IMR-90 (cell line): Measurements from ENCODE around the gene FBXL13. TPM values are rescaled to one million over a fixed set of nuclear protein-coding genes. Genes with fewer than 3 reads are reported as not detected.

ENCODE experiments used
- ATAC-seq: fragments of 200-7000 bp; cut with Tn5 transposase; 2 replicates; pipeline ENCODE4 v1.9.1; 2020; ENCODE audit warnings: low read depth, mild to moderate bottlenecking, moderate library complexity
- BruUV-seq: library from RNA; stranded (reverse); fragments of 400-500 nt; replicated peaks from 2 replicates; lab custom pipeline; 2021; lab: Mats Ljungman, UMichigan
- CTCF ChIA-PET: fragments of 300-600 bp; formaldehyde crosslinking; extraction: SDS; loops from one replicate; lab custom pipeline; 2021; ENCODE audit warnings: antibody characterized with exemption; lab: Yijun Ruan, JAX
- POLR2A ChIA-PET: fragments of 300-600 bp; sonication (Branson Sonifier 250); formaldehyde crosslinking; loops from one replicate; lab custom pipeline; 2022; ENCODE audit warnings: antibody characterized with exemption; ENCODE audit not compliant: unreplicated experiment; lab: Charles Lee
- DNase-seq: peaks from one replicate; pipeline ENCODE4 v3.0.0; 2013
- H2AFZ ChIP-seq: replicated peaks from 2 replicates; pipeline ENCODE3; 2013; ENCODE audit warnings: low read length, mild to moderate bottlenecking; ENCODE audit not compliant: poor library complexity
- H2AK5ac ChIP-seq: 2 replicates; pipeline ENCODE4 v1.6.1; 2013; ENCODE audit warnings: low read depth, low read length, inconsistent platforms
- H2AK9ac ChIP-seq: replicated peaks from 2 replicates; pipeline ENCODE3; 2013; ENCODE audit warnings: mild to moderate bottlenecking, low read depth, low read length, moderate library complexity; ENCODE audit not compliant: poor library complexity
- H2BK120ac ChIP-seq: 2 replicates; pipeline ENCODE4 v1.6.1; 2013; ENCODE audit warnings: low read depth, low read length, inconsistent platforms
- H2BK15ac ChIP-seq: 3 replicates; pipeline ENCODE4 v1.6.1; 2013; ENCODE audit warnings: low read depth, low read length, inconsistent platforms
- H2BK20ac ChIP-seq: 2 replicates; pipeline ENCODE4 v1.6.1; 2013; ENCODE audit warnings: low read depth, mild to moderate bottlenecking, inconsistent platforms, low read length, moderate library complexity
- H2BK5ac ChIP-seq: 2 replicates; pipeline ENCODE4 v1.6.1; 2013; ENCODE audit warnings: mild to moderate bottlenecking, low read depth, low read length, inconsistent platforms; ENCODE audit not compliant: poor library complexity, severe bottlenecking
- H3K14ac ChIP-seq: replicated peaks from 2 replicates; pipeline ENCODE4 v1.6.1; 2013; ENCODE audit warnings: low read depth, low read length, inconsistent platforms
- H3K18ac ChIP-seq: 2 replicates; pipeline ENCODE4 v1.6.1; 2013; ENCODE audit warnings: low read depth, low read length, control low read depth
- H3K23ac ChIP-seq: 2 replicates; pipeline ENCODE4 v1.6.1; 2013; ENCODE audit warnings: low read depth, low read length, inconsistent platforms
- H3K27ac ChIP-seq: 2 replicates; pipeline ENCODE4 v1.5.1; 2013; ENCODE audit warnings: mild to moderate bottlenecking, control low read depth, low read length; ENCODE audit not compliant: insufficient read depth
- H3K27me3 ChIP-seq: 2 replicates; pipeline ENCODE4 v1.6.1; 2013; ENCODE audit warnings: low read length; ENCODE audit not compliant: control insufficient read depth, insufficient read depth
- H3K36me3 ChIP-seq: 2 replicates; pipeline ENCODE4 v1.6.1; 2013; ENCODE audit warnings: low read length, mixed read lengths; ENCODE audit not compliant: control insufficient read depth, insufficient read depth
- H3K4ac ChIP-seq: 2 replicates; pipeline ENCODE4 v1.6.1; 2013; ENCODE audit warnings: low read depth, low read length, inconsistent platforms
- H3K4me1 ChIP-seq: 2 replicates; pipeline ENCODE4 v1.6.1; 2013; ENCODE audit warnings: low read length, mixed read lengths; ENCODE audit not compliant: control insufficient read depth, insufficient read depth
- H3K4me2 ChIP-seq: 2 replicates; pipeline ENCODE4 v1.6.1; 2013; ENCODE audit warnings: low read depth, mild to moderate bottlenecking, control low read depth, low read length, moderate library complexity
- H3K4me3 ChIP-seq: 2 replicates; pipeline ENCODE4 v1.5.1; 2013; ENCODE audit warnings: low read depth, mild to moderate bottlenecking, control low read depth, low read length, moderate library complexity; ENCODE audit not compliant: insufficient read depth
- H3K56ac ChIP-seq: 2 replicates; pipeline ENCODE4 v1.6.1; 2013; ENCODE audit warnings: low read length, inconsistent platforms; ENCODE audit not compliant: insufficient read depth; ENCODE audit errors: extremely low read depth
- H3K79me1 ChIP-seq, 2 experiments: 2 replicates each; pipeline ENCODE4 v1.6.1; 2013; ENCODE audit warnings: low read length in 2 of 2, inconsistent platforms in 1 of 2, low read depth in 1 of 2
- H3K9ac ChIP-seq: 2 replicates; pipeline ENCODE4 v1.6.1; 2013; ENCODE audit warnings: low read depth, low read length, control low read depth
- H3K9me1 ChIP-seq: 2 replicates; pipeline ENCODE4 v1.6.1; 2013; ENCODE audit warnings: low read length, inconsistent platforms; ENCODE audit not compliant: insufficient read depth
- H3K9me3 ChIP-seq: 2 replicates; pipeline ENCODE4 v1.6.1; 2013; ENCODE audit warnings: low read length; ENCODE audit not compliant: control insufficient read depth, insufficient read depth
- H4K20me1 ChIP-seq: 2 replicates; pipeline ENCODE4 v1.6.1; 2013; ENCODE audit warnings: low read length, inconsistent platforms; ENCODE audit not compliant: insufficient read depth
- H4K5ac ChIP-seq: 2 replicates; pipeline ENCODE4 v1.6.1; 2013; ENCODE audit warnings: mild to moderate bottlenecking, low read depth, low read length, control low read depth
- H4K8ac ChIP-seq, 2 experiments: 2 replicates each; pipeline ENCODE4 v1.6.1; 2013; ENCODE audit warnings: low read depth in 2 of 2, low read length in 2 of 2, control low read depth in 1 of 2, inconsistent platforms in 1 of 2
- H4K91ac ChIP-seq: 2 replicates; pipeline ENCODE4 v1.6.1; 2013; ENCODE audit warnings: low read depth, low read length, inconsistent platforms; ENCODE audit not compliant: insufficient read depth
- CEBPB ChIP-seq: IDR thresholded peaks from 2 replicates; pipeline ENCODE4 v1.6.1; 2012; ENCODE audit warnings: low read depth, low read length, improper control_type of control experiment
- CTCF ChIP-seq: conservative IDR thresholded peaks from 2 replicates; pipeline ENCODE4 v1.5.1; 2012; ENCODE audit warnings: mild to moderate bottlenecking, low read depth, low read length, improper control_type of control experiment
- ELK1 ChIP-seq: fragments of 150-350 bp; IDR thresholded peaks from 2 replicates; pipeline ENCODE4 v1.6.1; 2016; ENCODE audit warnings: low read depth, mild to moderate bottlenecking, low read length, moderate library complexity, borderline replicate concordance
- FOS ChIP-seq: fragments of 150-350 bp; IDR thresholded peaks from 2 replicates; pipeline ENCODE4 v1.6.1; 2016; ENCODE audit warnings: low read depth, low read length
- MAFK ChIP-seq: IDR thresholded peaks from 2 replicates; pipeline ENCODE4 v1.6.1; 2012; ENCODE audit warnings: low read depth, low read length, improper control_type of control experiment
- MAZ ChIP-seq: IDR thresholded peaks from 2 replicates; pipeline ENCODE4 v1.6.1; 2012; ENCODE audit warnings: low read depth, mild to moderate bottlenecking, low read length, improper control_type of control experiment, moderate library complexity, borderline replicate concordance
- MXI1 ChIP-seq: IDR thresholded peaks from 2 replicates; pipeline ENCODE4 v1.6.1; 2012; ENCODE audit warnings: low read depth, mild to moderate bottlenecking, low read length, moderate library complexity, borderline replicate concordance
- NFE2L2 ChIP-seq: fragments of 150-350 bp; IDR thresholded peaks from 2 replicates; pipeline ENCODE4 v1.6.1; 2016; ENCODE audit warnings: low read depth, mild to moderate bottlenecking, low read length
- POLR2A ChIP-seq: IDR thresholded peaks from 2 replicates; pipeline ENCODE4 v1.6.1; 2012; ENCODE audit warnings: mild to moderate bottlenecking, low read depth, low read length
- RAD21 ChIP-seq: IDR thresholded peaks from 2 replicates; pipeline ENCODE4 v1.6.1; 2012; ENCODE audit warnings: low read length, improper control_type of control experiment
- RCOR1 ChIP-seq: IDR thresholded peaks from 2 replicates; pipeline ENCODE4 v1.6.1; 2012; ENCODE audit warnings: mild to moderate bottlenecking, low read length, improper control_type of control experiment; ENCODE audit not compliant: insufficient replicate concordance
- RFX5 ChIP-seq: IDR thresholded peaks from 2 replicates; pipeline ENCODE4 v1.8.0; 2012; ENCODE audit warnings: low read depth, mild to moderate bottlenecking, low read length, moderate library complexity
- SMC3 ChIP-seq: fragments of 150-350 bp; IDR thresholded peaks from 2 replicates; pipeline ENCODE4 v1.6.1; 2016; ENCODE audit warnings: low read depth, mild to moderate bottlenecking, antibody characterized with exemption, low read length, moderate library complexity
- USF2 ChIP-seq: fragments of 150-350 bp; IDR thresholded peaks from 2 replicates; pipeline ENCODE4 v1.6.1; 2017; ENCODE audit warnings: mild to moderate bottlenecking, antibody characterized with exemption, low read length, low read depth
- WGBS, 2 experiments: methylation state at CpG; one replicate each; pipeline versions ENCODE4 v1.1.5 to v1.1.7; 2013; ENCODE audit warnings: missing lambda C conversion rate in 2 of 2; ENCODE audit not compliant: insufficient read length in 1 of 2; ENCODE audit errors: extremely low coverage in 2 of 2; 5-methylcytosine and 5-hydroxymethylcytosine counted together
- dilution Hi-C: fragments of 300-500 bp; cut with HindIII; formaldehyde crosslinking; loops from one replicate; pipeline ENCODE4 v1.14.3; 2018; ENCODE audit warnings: low sequenced_read_pairs; ENCODE audit not compliant: unreplicated experiment
- in situ Hi-C: fragments of 300-500 bp; cut with MboI; formaldehyde crosslinking; loops from 3 replicates; pipeline ENCODE4 v1.14.3; 2019; ENCODE audit warnings: low sequenced_read_pairs, inconsistent platforms, mixed read lengths
- intact Hi-C: fragments of 100-400 bp; cut with micrococcal nuclease; formaldehyde crosslinking; loops from 2 replicates; pipeline ENCODE4 v1.10.0; 2022
- polyA plus RNA-seq, 3 experiments: library from polyadenylated mRNA; depleted of rRNA; stranded (reverse); fragments of >200 nt; gene quantifications; 2 replicates each; pipeline ENCODE4 v1.2.3, GENCODE V29; 2012; ENCODE audit warnings: low replicate concordance in 1 of 3
- total RNA-seq: library from RNA; depleted of rRNA; stranded (reverse); fragments of >200 nt; gene quantifications from 2 replicates; pipeline ENCODE4 v1.2.3, GENCODE V29; 2012

Gene FBXL13
- total and polyA plus RNA-seq, 2 of the 4 experiments (the other 2 are of a cell fraction) = 0.24 to 0.36 TPM

- Histone ChIP-seq H2AK5ac (peak overlapping the region; percentile 49; the same call in 1 of the 2 replicates), H3K4me3 (no peak overlapping the region), H3K23ac (peak overlapping the region; percentile 75; the same call in 1 of the 2 replicates), H2BK120ac (peak overlapping the region; percentile 35), H2AFZ (no peak overlapping the region), H3K79me1 (no peaks in the 10 kb centered on the region), H3K14ac (peak overlapping the region; percentile 71), H3K9ac (no peak overlapping the region), H3K18ac (peak overlapping the region; percentile 66), H3K4me2 (no peak overlapping the region), H3K27me3 (no peaks in the 10 kb centered on the region), H2BK15ac (peak overlapping the region; percentile 35; the same call in 2 of the 3 replicates), H4K20me1 (no peaks in the 10 kb centered on the region), H2BK20ac (peak overlapping the region; percentile 38), H3K4ac (peak overlapping the region; percentile 61), H4K8ac (peak overlapping the region; percentile 26 to 27; a peak in 2 of 4 replicates), H3K27ac (peak overlapping the region; percentile 6; the same call in 1 of the 2 replicates), H4K5ac (peak overlapping the region; percentile 62), H2AK9ac (no peak overlapping the region), H3K4me1 (peaks cover 15% of the 10 kb centered on the region), H3K9me1 (peaks cover 15% of the 10 kb centered on the region), H2BK5ac (no peak overlapping the region), H3K9me3 (no peaks in the 10 kb centered on the region), H3K36me3 (no peaks in the 10 kb centered on the region), H3K56ac (no peak overlapping the region), H4K91ac (peak overlapping the region; percentile 49)
- CTCF ChIA-PET = no interaction called here
- dilution Hi-C loops = no loop called here
- intact Hi-C loops = no loop called here
- TF ChIP-seq FOS (no peak), POLR2A (no peak), RCOR1 (no peak), RFX5 (no peak), MXI1 (no peak), CTCF (no peak), MAZ (no peak), CEBPB (no peak), RAD21 (no peak), USF2 (no peak), MAFK (no peak), ELK1 (no peak), SMC3 (no peak), NFE2L2 (no peak)
- in situ Hi-C loops = no loop called here
- no TSS peak for BruUV-seq
- no peak for DNase-seq
- WGBS, 2 experiments = 70% methylated on average over 2 of the region's 3 CpGs; no CpG with 5 or more reads in 1 of the 2 experiments
- ATAC-seq = no peak
- POLR2A ChIA-PET = no interaction called here
Observed at GRCh38 chr7:102859799-102860125, 214.8 kb downstream of the FBXL13 start.
